PFSK-1 (cell line): ENCODE results near the gene IL10RB.

Experiments used
- FOXP2 ChIP-seq: optimal IDR thresholded peaks from 2 replicates; pipeline ENCODE3; 2011; ENCODE audit warnings: borderline replicate concordance, control low read depth, inconsistent platforms; ENCODE audit not compliant: insufficient read depth; ENCODE audit errors: extremely low read length, extremely low read depth
- POLR2AphosphoS5 ChIP-seq: IDR thresholded peaks from 2 replicates; pipeline ENCODE4 v1.6.1; 2012; ENCODE audit warnings: low read depth, mild to moderate bottlenecking, control low read depth, low read length, moderate library complexity
- SIN3A ChIP-seq: IDR thresholded peaks from 2 replicates; pipeline ENCODE4 v1.6.1; 2012; ENCODE audit warnings: mild to moderate bottlenecking, low read length, moderate library complexity, borderline replicate concordance; ENCODE audit not compliant: insufficient read depth
- TAF1 ChIP-seq: IDR thresholded peaks from 2 replicates; pipeline ENCODE4 v1.6.1; 2012; ENCODE audit warnings: low read length, control low read depth, borderline replicate concordance; ENCODE audit not compliant: insufficient read depth
- TF ChIP-seq, protein P1 (sequence below), 2 experiments: IDR thresholded peaks; 2 replicates each; pipeline versions ENCODE4 v1.6.1 to v1.8.0; 2011 to 2012; ENCODE audit warnings: low read depth in 2 of 2, low read length in 2 of 2, control low read depth in 1 of 2, inconsistent platforms in 1 of 2, mild to moderate bottlenecking in 1 of 2, moderate library complexity in 1 of 2; ENCODE audit not compliant: insufficient read depth in 1 of 2

Gene IL10RB

DNA sequence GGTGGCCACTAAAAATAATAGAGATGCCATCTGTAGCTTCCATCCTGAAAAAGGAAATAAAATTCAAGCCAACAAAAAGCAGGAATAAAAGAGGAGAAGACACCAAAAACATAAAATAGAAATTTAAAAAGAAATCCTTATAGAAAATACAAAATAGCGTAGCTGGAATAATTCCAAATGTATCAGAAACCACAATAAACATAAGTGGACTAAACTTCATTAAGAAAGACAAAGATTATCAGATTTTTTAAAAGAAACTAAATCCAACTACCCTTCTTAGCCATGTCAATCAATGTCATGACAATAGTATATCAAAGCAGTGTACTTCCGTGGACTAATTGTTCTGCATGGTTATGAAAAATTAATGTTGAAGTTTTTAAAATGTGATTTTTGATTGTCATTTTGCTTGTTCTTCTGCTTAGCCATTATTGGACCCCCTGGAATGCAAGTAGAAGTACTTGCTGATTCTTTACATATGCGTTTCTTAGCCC, 13.2 kb downstream of the IL10RB start:
- TF ChIP-seq, protein P1, sequence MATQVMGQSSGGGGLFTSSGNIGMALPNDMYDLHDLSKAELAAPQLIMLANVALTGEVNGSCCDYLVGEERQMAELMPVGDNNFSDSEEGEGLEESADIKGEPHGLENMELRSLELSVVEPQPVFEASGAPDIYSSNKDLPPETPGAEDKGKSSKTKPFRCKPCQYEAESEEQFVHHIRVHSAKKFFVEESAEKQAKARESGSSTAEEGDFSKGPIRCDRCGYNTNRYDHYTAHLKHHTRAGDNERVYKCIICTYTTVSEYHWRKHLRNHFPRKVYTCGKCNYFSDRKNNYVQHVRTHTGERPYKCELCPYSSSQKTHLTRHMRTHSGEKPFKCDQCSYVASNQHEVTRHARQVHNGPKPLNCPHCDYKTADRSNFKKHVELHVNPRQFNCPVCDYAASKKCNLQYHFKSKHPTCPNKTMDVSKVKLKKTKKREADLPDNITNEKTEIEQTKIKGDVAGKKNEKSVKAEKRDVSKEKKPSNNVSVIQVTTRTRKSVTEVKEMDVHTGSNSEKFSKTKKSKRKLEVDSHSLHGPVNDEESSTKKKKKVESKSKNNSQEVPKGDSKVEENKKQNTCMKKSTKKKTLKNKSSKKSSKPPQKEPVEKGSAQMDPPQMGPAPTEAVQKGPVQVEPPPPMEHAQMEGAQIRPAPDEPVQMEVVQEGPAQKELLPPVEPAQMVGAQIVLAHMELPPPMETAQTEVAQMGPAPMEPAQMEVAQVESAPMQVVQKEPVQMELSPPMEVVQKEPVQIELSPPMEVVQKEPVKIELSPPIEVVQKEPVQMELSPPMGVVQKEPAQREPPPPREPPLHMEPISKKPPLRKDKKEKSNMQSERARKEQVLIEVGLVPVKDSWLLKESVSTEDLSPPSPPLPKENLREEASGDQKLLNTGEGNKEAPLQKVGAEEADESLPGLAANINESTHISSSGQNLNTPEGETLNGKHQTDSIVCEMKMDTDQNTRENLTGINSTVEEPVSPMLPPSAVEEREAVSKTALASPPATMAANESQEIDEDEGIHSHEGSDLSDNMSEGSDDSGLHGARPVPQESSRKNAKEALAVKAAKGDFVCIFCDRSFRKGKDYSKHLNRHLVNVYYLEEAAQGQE (IDR thresholded peaks at IDR 0.05; ENCODE audit: insufficient read depth in 1 of 2, low read depth in 2 of 2, low read length in 2 of 2), result no peak
- TF ChIP-seq POLR2AphosphoS5 (no peak), FOXP2 (no peak), SIN3A (no peak), TAF1 (no peak)

DNA sequence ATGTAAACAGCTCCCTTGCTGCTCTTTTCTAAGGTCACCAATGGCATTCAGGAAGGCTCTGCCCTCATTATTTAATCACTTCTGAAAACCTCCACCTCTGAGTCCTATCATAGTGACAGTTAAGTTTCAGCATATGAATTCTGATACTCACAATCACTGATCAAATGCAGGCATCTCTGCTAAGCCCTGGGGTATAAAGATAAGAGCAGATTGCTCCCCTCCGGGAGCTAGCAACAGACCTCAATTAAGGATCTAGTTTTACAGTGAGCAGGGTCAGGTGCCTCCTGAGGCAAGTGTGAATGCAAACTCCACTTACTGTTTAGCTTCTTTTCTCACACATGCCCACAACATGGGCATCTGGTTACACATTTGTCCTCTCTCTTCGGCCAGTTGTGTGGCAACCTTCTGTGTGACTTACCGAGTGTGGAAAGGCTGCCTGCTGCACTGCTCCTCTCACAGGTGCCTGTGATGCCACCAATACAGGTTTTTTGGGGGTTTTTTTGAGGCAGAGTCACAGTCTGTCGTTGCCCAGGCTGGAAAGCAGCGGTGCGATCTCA, 15.0 kb downstream of the IL10RB start:
- no peak for TF ChIP-seq TAF1
- no peak for TF ChIP-seq FOXP2
- TF ChIP-seq POLR2AphosphoS5, result no peak
- TF ChIP-seq, protein P1 (IDR thresholded peaks at IDR 0.05; ENCODE audit: insufficient read depth in 1 of 2, low read depth in 2 of 2, low read length in 2 of 2), result no peak
- TF ChIP-seq SIN3A, result no peak

DNA sequence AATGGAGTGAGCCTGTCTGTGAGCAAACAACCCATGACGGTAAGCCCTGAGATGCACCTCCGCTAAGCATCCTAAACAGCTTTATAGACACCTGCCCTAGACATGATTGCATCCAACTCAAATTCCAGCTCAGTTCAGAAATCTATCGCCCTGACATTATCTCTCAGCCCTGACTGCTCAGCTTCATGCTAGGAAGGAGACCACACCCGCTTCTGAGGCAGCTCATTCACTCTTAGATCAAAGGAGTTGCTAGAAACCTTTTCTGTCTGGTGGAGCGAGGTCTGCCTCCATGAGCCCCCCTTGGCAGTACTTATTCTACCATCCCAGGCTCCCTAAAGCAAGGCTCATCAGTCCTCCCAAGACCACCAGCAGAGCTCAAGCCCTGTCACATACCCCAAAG, 17.0 kb downstream of the IL10RB start:
- TF ChIP-seq, protein P1 (IDR thresholded peaks at IDR 0.05; ENCODE audit: insufficient read depth in 1 of 2, low read depth in 2 of 2, low read length in 2 of 2), result no peak
- TF ChIP-seq FOXP2 (no peak), POLR2AphosphoS5 (no peak), TAF1 (no peak), SIN3A (no peak)

DNA sequence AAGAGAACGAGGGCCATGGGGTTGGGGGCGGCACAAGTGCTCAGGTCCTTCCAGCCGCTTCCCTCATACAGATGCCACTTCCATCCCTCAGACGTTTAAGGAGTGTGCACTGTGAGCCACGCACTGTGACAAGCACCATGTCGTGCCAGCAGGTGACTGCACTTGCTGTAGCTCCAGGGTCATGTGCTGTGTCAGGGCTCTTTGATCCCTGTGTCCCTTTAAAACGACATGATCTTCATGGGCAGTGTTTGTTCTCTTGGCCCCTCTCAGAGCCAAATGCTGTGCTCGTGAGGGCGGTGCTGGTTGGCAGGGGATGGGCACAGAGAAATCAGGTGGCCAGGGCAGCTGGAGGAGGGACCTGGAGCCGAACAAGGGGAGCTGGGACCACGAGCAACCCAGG, 19.9 kb downstream of the IL10RB start:
- TF ChIP-seq FOXP2 (no peak), TAF1 (no peak), SIN3A (no peak), POLR2AphosphoS5 (no peak)
- TF ChIP-seq, protein P1 (IDR thresholded peaks at IDR 0.05; ENCODE audit: insufficient read depth in 1 of 2, low read depth in 2 of 2, low read length in 2 of 2), result no peak
